HUES6 (cell line): Measurements from ENCODE around the gene DGCR2.
"Not testable (repeated sequence)": the region's sequence is repeated elsewhere in the genome, so short reads cannot be mapped to it uniquely, and the experiment has no call there.

ENCODE experiments used
- H3K27ac ChIP-seq: 2 replicates; pipeline ENCODE4 v1.7.0; 2013; ENCODE audit warnings: low read depth, mild to moderate bottlenecking, low read length, inconsistent platforms
- H3K27me3 ChIP-seq: 2 replicates; pipeline ENCODE4 v1.6.1; 2013; ENCODE audit warnings: low read length; ENCODE audit not compliant: control insufficient read depth, insufficient read depth
- H3K36me3 ChIP-seq: 2 replicates; pipeline ENCODE4 v1.6.1; 2013; ENCODE audit warnings: low read length; ENCODE audit not compliant: control insufficient read depth, insufficient read depth
- H3K4me1 ChIP-seq: 2 replicates; pipeline ENCODE4 v1.6.1; 2013; ENCODE audit warnings: low read length; ENCODE audit not compliant: control insufficient read depth, insufficient read depth
- H3K4me3 ChIP-seq: 2 replicates; pipeline ENCODE4 v1.5.1; 2013; ENCODE audit warnings: low read depth, low read length
- H3K9ac ChIP-seq: one replicate; pipeline ENCODE4 v1.6.1; 2013; ENCODE audit warnings: mild to moderate bottlenecking, low read length
- H3K9me3 ChIP-seq: 2 replicates; pipeline ENCODE4 v1.6.1; 2013; ENCODE audit warnings: low read depth, low read length; ENCODE audit not compliant: control insufficient read depth, insufficient read depth

Gene DGCR2

GRCh38 chr22:19004471-19004870 is 117.7 kb downstream of the DGCR2 start:
- no peaks in the 10 kb centered on the region for H3K9me3 ChIP-seq
- no peak overlapping the region for H3K27ac ChIP-seq
- H3K36me3 ChIP-seq, result no peaks in the 10 kb centered on the region
- H3K27me3 ChIP-seq, result no peaks in the 10 kb centered on the region
- H3K9ac ChIP-seq, result no peak overlapping the region
- H3K4me1 ChIP-seq, result no peaks in the 10 kb centered on the region
- H3K4me3 ChIP-seq, result no peak overlapping the region

GRCh38 chr22:19003508-19003907 is 118.7 kb downstream of the DGCR2 start:
- Histone ChIP-seq H3K9me3 (no peaks in the 10 kb centered on the region), H3K27me3 (no peaks in the 10 kb centered on the region), H3K36me3 (no peaks in the 10 kb centered on the region), H3K4me3 (no peak overlapping the region), H3K4me1 (no peaks in the 10 kb centered on the region), H3K27ac (no peak overlapping the region), H3K9ac (no peak overlapping the region)

GRCh38 chr22:19002684-19003038 is 119.6 kb downstream of the DGCR2 start:
- Histone ChIP-seq H3K4me1 (no peaks in the 10 kb centered on the region), H3K27me3 (no peaks in the 10 kb centered on the region), H3K9me3 (no peaks in the 10 kb centered on the region), H3K27ac (no peak overlapping the region), H3K36me3 (no peaks in the 10 kb centered on the region), H3K9ac (no peak overlapping the region), H3K4me3 (no peak overlapping the region)

GRCh38 chr22:19001204-19001603 is 121.0 kb downstream of the DGCR2 start:
- H3K27ac ChIP-seq, result no peak overlapping the region
- H3K9me3 ChIP-seq, result no peaks in the 10 kb centered on the region
- no peaks in the 10 kb centered on the region for H3K36me3 ChIP-seq
- no peaks in the 10 kb centered on the region for H3K27me3 ChIP-seq
- no peak overlapping the region for H3K9ac ChIP-seq
- no peaks in the 10 kb centered on the region for H3K4me1 ChIP-seq
- H3K4me3 ChIP-seq, result no peak overlapping the region

GRCh38 chr22:19000106-19000505 is 122.1 kb downstream of the DGCR2 start:
- H3K9me3 ChIP-seq, H3K4me1 ChIP-seq, H3K27ac ChIP-seq, H3K36me3 ChIP-seq, H3K27me3 ChIP-seq, H3K9ac ChIP-seq, H3K4me3 ChIP-seq: not testable (repeated sequence)

GRCh38 chr22:18999416-18999815 is 122.8 kb downstream of the DGCR2 start:
- H3K27ac ChIP-seq, result no peak overlapping the region
- H3K4me3 ChIP-seq, result no peak overlapping the region
- H3K4me1 ChIP-seq, result peaks cover 7% of the 10 kb centered on the region; the same call in 1 of the 2 replicates
- no peaks in the 10 kb centered on the region for H3K27me3 ChIP-seq
- no peaks in the 10 kb centered on the region for H3K9me3 ChIP-seq
- no peak overlapping the region for H3K9ac ChIP-seq
- no peaks in the 10 kb centered on the region for H3K36me3 ChIP-seq

GRCh38 chr22:18999008-18999407 is 123.2 kb downstream of the DGCR2 start:
- no peaks in the 10 kb centered on the region for H3K27me3 ChIP-seq
- H3K27ac ChIP-seq, result no peak overlapping the region
- H3K4me3 ChIP-seq, result no peak overlapping the region
- no peaks in the 10 kb centered on the region for H3K9me3 ChIP-seq
- no peak overlapping the region for H3K9ac ChIP-seq
- peaks cover 8% of the 10 kb centered on the region; the same call in 1 of the 2 replicates for H3K4me1 ChIP-seq
- H3K36me3 ChIP-seq, result no peaks in the 10 kb centered on the region

GRCh38 chr22:18997925-18998315 is 124.3 kb downstream of the DGCR2 start:
- H3K36me3 ChIP-seq, result no peaks in the 10 kb centered on the region
- peaks cover 8% of the 10 kb centered on the region; the same call in 1 of the 2 replicates for H3K4me1 ChIP-seq
- no peak overlapping the region for H3K9ac ChIP-seq
- H3K4me3 ChIP-seq, result no peak overlapping the region
- H3K9me3 ChIP-seq, result no peaks in the 10 kb centered on the region
- no peak overlapping the region for H3K27ac ChIP-seq
- H3K27me3 ChIP-seq, result no peaks in the 10 kb centered on the region

GRCh38 chr22:18997306-18997924 is 124.8 kb downstream of the DGCR2 start:
- Histone ChIP-seq H3K9ac (no peak overlapping the region), H3K27ac (no peak overlapping the region), H3K36me3 (no peaks in the 10 kb centered on the region), H3K9me3 (no peaks in the 10 kb centered on the region), H3K27me3 (no peaks in the 10 kb centered on the region), H3K4me1 (peaks cover 8% of the 10 kb centered on the region; the same call in 1 of the 2 replicates), H3K4me3 (no peak overlapping the region)

GRCh38 chr22:18996376-18996900 is 125.8 kb downstream of the DGCR2 start:
- Histone ChIP-seq H3K9ac (no peak overlapping the region), H3K27me3 (no peaks in the 10 kb centered on the region), H3K4me3 (no peak overlapping the region)

GRCh38 chr22:18995327-18995711 is 126.9 kb downstream of the DGCR2 start:
- Histone ChIP-seq H3K9me3 (no peaks in the 10 kb centered on the region), H3K9ac (no peak overlapping the region)

More at GRCh38 chr22:18996376-18996900, 125.8 kb downstream of the DGCR2 start:
- Histone ChIP-seq H3K9me3 (no peaks in the 10 kb centered on the region), H3K27ac (no peak overlapping the region), H3K36me3 (0 out of 2 replicates have a peak, but pooled peaks cover 3% of the 10 kb centered on the region), H3K4me1 (peaks cover 8% of the 10 kb centered on the region; the same call in 1 of the 2 replicates)

More at GRCh38 chr22:18995327-18995711, 126.9 kb downstream of the DGCR2 start:
- no peak overlapping the region for H3K4me3 ChIP-seq
- no peak overlapping the region for H3K27ac ChIP-seq
- 0 out of 2 replicates have a peak, but pooled peaks cover 3% of the 10 kb centered on the region for H3K36me3 ChIP-seq
- H3K27me3 ChIP-seq, result no peaks in the 10 kb centered on the region
- peaks cover 8% of the 10 kb centered on the region; the same call in 1 of the 2 replicates for H3K4me1 ChIP-seq
